Endothelial cell of umbilical vein (primary cell): ENCODE results near the gene KIAA0232.

Experiments used
- CTCF ChIP-seq, 2 donors: IDR thresholded peaks; 1 replicate in 1 of 2; 2 replicates in 1 of 2; pipeline ENCODE4 v1.5.1; 2011; ENCODE audit warnings: low read length in 2 of 2, mild to moderate bottlenecking in 2 of 2, moderate library complexity in 2 of 2, control low read depth in 1 of 2, inconsistent platforms in 1 of 2, low read depth in 1 of 2; ENCODE audit not compliant: insufficient read depth in 1 of 2; ENCODE audit errors: extremely low read depth in 1 of 2
- EZH2 ChIP-seq: IDR thresholded peaks from 2 replicates; pipeline ENCODE4 v1.6.1; 2012; ENCODE audit warnings: borderline replicate concordance, low read depth, mild to moderate bottlenecking, moderate library complexity, low read length, inconsistent platforms; ENCODE audit not compliant: severe bottlenecking
- GATA2 ChIP-seq: IDR thresholded peaks from 2 replicates; pipeline ENCODE4 v1.7.0; 2011; ENCODE audit warnings: low read depth, mild to moderate bottlenecking, moderate library complexity, mixed read lengths, low read length; ENCODE audit not compliant: insufficient read length, insufficient read depth
- MYC ChIP-seq: IDR thresholded peaks from one replicate; pipeline ENCODE4 v1.6.1; 2011; ENCODE audit warnings: mild to moderate bottlenecking, low read depth, low read length
- POLR2A ChIP-seq: IDR thresholded peaks from 2 replicates; pipeline ENCODE4 v1.6.1; 2012; ENCODE audit warnings: low read depth, mild to moderate bottlenecking, control low read depth, low read length
- TF ChIP-seq, protein P1 (sequence below): IDR thresholded peaks from 2 replicates; pipeline ENCODE4 v1.6.1; 2011; ENCODE audit not compliant: insufficient read depth, insufficient read length

DNA sequence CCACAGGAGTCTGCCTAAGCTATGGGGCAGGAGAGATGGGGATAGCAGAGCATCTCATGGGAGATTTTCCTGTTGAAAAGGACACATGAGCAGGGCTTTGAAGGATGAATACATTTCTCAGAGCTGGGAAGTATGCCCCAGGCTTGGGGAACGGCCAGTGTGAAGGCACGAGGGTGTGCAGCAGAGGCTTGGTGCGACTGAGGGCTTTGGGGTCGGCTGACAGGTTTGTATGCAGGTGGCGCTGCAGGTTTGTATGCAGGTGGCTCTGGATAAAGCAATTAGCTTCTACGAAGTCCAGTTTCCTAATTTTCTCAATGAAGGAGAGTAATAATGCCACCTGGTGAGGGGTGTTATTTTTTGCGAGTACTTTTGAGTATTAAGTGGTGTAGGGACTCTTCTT, 6.8 kb upstream of the KIAA0232 start:
- no peak for TF ChIP-seq POLR2A
- no peak for TF ChIP-seq CTCF (IDR thresholded peaks at IDR 0.05; ENCODE audit: extremely low read depth in 1 of 2, insufficient read depth in 1 of 2, low read depth in 1 of 2, low read length in 2 of 2)
- TF ChIP-seq EZH2: no peak
- no peak for TF ChIP-seq MYC
- TF ChIP-seq, protein P1, sequence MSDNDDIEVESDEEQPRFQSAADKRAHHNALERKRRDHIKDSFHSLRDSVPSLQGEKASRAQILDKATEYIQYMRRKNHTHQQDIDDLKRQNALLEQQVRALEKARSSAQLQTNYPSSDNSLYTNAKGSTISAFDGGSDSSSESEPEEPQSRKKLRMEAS: no peak
- no peak for TF ChIP-seq GATA2
